ENCODE results near the gene RNF141. TPM values are rescaled to one million over a fixed set of nuclear protein-coding genes. Genes with fewer than 3 reads are reported as not detected.

RNF141 gene
- total and polyA plus RNA-seq, 2 donors (not counting 3 experiments of a cell fraction or from before 2014, with no cell fraction given) = 9.4 to 32.4 TPM

DNA sequence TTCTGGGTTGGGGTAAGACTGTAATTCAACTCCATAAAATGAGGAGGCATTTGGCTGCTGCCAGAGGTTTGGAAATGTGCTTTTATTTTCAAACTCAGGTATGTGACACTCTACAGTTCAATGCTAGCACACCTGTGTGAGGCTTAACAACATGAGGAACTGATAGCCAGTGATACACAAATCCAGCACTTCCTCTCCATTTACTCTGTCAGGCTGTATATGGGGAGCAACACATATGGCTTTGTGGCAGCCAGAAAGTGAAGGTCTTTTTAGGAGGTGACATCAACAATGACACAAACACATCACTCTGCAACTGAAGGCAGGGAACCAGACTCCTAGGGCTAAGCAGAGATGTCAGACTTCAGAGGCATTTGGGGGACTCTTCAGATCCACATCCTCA is 32.0 kb upstream of the RNF141 start:
- no peaks in the 10 kb centered on the region for H3K27me3 ChIP-seq (ENCODE audit: control insufficient read depth in 2 of 2, insufficient read depth in 2 of 2, low read length in 2 of 2)
- H3K9me1 ChIP-seq (replicated peaks; ENCODE audit: control insufficient read depth, extremely low read depth, insufficient read depth, low read length) = no peaks in the 10 kb centered on the region
- no peak overlapping the region for H3K4me2 ChIP-seq (ENCODE audit: insufficient read depth, low read length)
- ChIA-PET CTCF (interaction anchor here (1.7 to 2.3 kb wide), 2 partner anchors 11 to 32 kb away, joined by 8 to 9 read pairs; partner anchors contain the start of gene RNF141), POLR2A (interaction anchor here (1.7 kb wide), 1 partner anchor 11 kb away, joined by 7 read pairs; no protein-coding TSS in a partner anchor)
- no peaks in the 10 kb centered on the region for H3K9me3 ChIP-seq (replicated peaks; ENCODE audit: control insufficient read depth, insufficient read depth, low read length)
- DNase-seq (ENCODE audit: low read depth, low spot score) (no peak), FAIRE-seq (no peak)
- no peak overlapping the region for H2AFZ ChIP-seq (ENCODE audit: low read depth, low read length)
- intact Hi-C loops (cut with micrococcal nuclease) (loop anchor here (1.0 kb wide), 1 partner anchor 8 kb away; no protein-coding TSS in a partner anchor), dilution Hi-C loops (cut with MboI; ENCODE audit: extremely low pct_ligation_motif_present, low sequenced_read_pairs) (no loop called here)
- H3K27ac ChIP-seq (ENCODE audit: insufficient read depth, low read depth, low read length) = no peak overlapping the region
- TF ChIP-seq FOS (IDR thresholded peaks at IDR 0.05; ENCODE audit: borderline replicate concordance, insufficient read depth, low read length) (no peak), MYC (IDR thresholded peaks at IDR 0.05; ENCODE audit: low read depth, low read length) (no peak), POLR2A (IDR thresholded peaks at IDR 0.05; ENCODE audit: low read depth, low read length) (no peak), JUN (IDR thresholded peaks at IDR 0.05; ENCODE audit: borderline replicate concordance, insufficient read depth, insufficient read length, low read depth) (no peak)
- no TSS peak for BruUV-seq (replicated peaks)
- peaks cover 21% of the 10 kb centered on the region for H3K4me1 ChIP-seq (ENCODE audit: control insufficient read depth, extremely low read depth, insufficient read depth, low read length)
- H3K4me3 ChIP-seq (replicated peaks in 1 of 3; ENCODE audit: insufficient read depth in 1 of 3, low read depth in 1 of 3, low read length in 3 of 3) = no peak overlapping the region
- H3K79me2 ChIP-seq (ENCODE audit: control insufficient read depth, insufficient read depth, low read length) = no peaks in the 10 kb centered on the region
- H3K9ac ChIP-seq (replicated peaks; ENCODE audit: extremely low read depth, insufficient read depth, low read length) = no peak overlapping the region
- H3K36me3 ChIP-seq (ENCODE audit: control insufficient read depth in 2 of 2, extremely low read depth in 1 of 2, insufficient read depth in 2 of 2, low read length in 2 of 2) = no peaks in the 10 kb centered on the region
- no peaks in the 10 kb centered on the region for H4K20me1 ChIP-seq (replicated peaks; ENCODE audit: control insufficient read depth, extremely low read depth, insufficient read depth, low read length)

- FAIRE-seq = no peak
- Histone ChIP-seq H3K4me1 (ENCODE audit: control insufficient read depth, extremely low read depth, insufficient read depth, low read length) (peaks cover 21% of the 10 kb centered on the region), H4K20me1 (replicated peaks; ENCODE audit: control insufficient read depth, extremely low read depth, insufficient read depth, low read length) (no peaks in the 10 kb centered on the region), H2AFZ (ENCODE audit: low read depth, low read length) (no peak overlapping the region), H3K4me2 (ENCODE audit: insufficient read depth, low read length) (no peak overlapping the region), H3K4me3 (replicated peaks in 1 of 3; ENCODE audit: insufficient read depth in 1 of 3, low read depth in 1 of 3, low read length in 3 of 3) (no peak overlapping the region), H3K9me3 (replicated peaks; ENCODE audit: control insufficient read depth, insufficient read depth, low read length) (no peaks in the 10 kb centered on the region), H3K27ac (ENCODE audit: insufficient read depth, low read depth, low read length) (no peak overlapping the region), H3K36me3 (ENCODE audit: control insufficient read depth in 2 of 2, extremely low read depth in 1 of 2, insufficient read depth in 2 of 2, low read length in 2 of 2) (no peaks in the 10 kb centered on the region), H3K27me3 (ENCODE audit: control insufficient read depth in 2 of 2, insufficient read depth in 2 of 2, low read length in 2 of 2) (no peaks in the 10 kb centered on the region), H3K9me1 (replicated peaks; ENCODE audit: control insufficient read depth, extremely low read depth, insufficient read depth, low read length) (no peaks in the 10 kb centered on the region), H3K79me2 (ENCODE audit: control insufficient read depth, insufficient read depth, low read length) (no peaks in the 10 kb centered on the region), H3K9ac (replicated peaks; ENCODE audit: extremely low read depth, insufficient read depth, low read length) (no peak overlapping the region)
- POLR2A ChIA-PET = no interaction called here
- dilution Hi-C loops (cut with MboI; ENCODE audit: extremely low pct_ligation_motif_present, low sequenced_read_pairs) = no loop called here
- no peak for DNase-seq (ENCODE audit: low read depth, low spot score)
- CTCF ChIA-PET = no interaction called here
- intact Hi-C loops (cut with micrococcal nuclease) = no loop called here
- TF ChIP-seq CTCF (IDR thresholded peaks at IDR 0.05; ENCODE audit: extremely low read depth in 1 of 2, insufficient read depth in 1 of 2, low read depth in 1 of 2, low read length in 2 of 2) (no peak), POLR2AphosphoS5 (IDR thresholded peaks at IDR 0.05; ENCODE audit: insufficient read depth, low read depth, low read length) (no peak)
- BruUV-seq (replicated peaks) = no TSS peak
These were observed 31.5 kb upstream of the RNF141 start for GRCh38 chr11:10572533-10572932.
